Right lobe of liver (tissue), 6 donors: ENCODE results near the gene PTH1R. TPM values are rescaled to one million over a fixed set of nuclear protein-coding genes. Genes with fewer than 3 reads are reported as not detected.

Experiments
- ATAC-seq, 4 donors: fragments of 200-7000 bp; cut with Tn5 transposase; one replicate each; pipeline ENCODE4 v1.9.1; 2020; ENCODE audit warnings: mild to moderate bottlenecking in 4 of 4, moderate library complexity in 4 of 4
- DNase-seq, 3 donors: peaks; one replicate each; pipeline ENCODE4 v3.0.0-alpha.2; 2020
- H3K27ac ChIP-seq, 3 donors: fragments of 200-600 bp; one replicate each; pipeline ENCODE4 v1.8.0; 2022
- H3K27me3 ChIP-seq, 2 donors: fragments of 200-600 bp; one replicate each; pipeline ENCODE4 v1.8.0; 2022
- H3K36me3 ChIP-seq, 4 donors: fragments of 200-600 bp; sonication (generic) in 1 of 4; one replicate each; pipeline versions ENCODE4 v1.5.1 to v1.8.0; 2017 to 2022; ENCODE audit warnings: control low read depth in 1 of 4
- H3K4me1 ChIP-seq, 4 donors: fragments of 200-600 bp; sonication (generic) in 1 of 4; one replicate each; pipeline versions ENCODE4 v1.5.1 to v1.8.0; 2017 to 2022; ENCODE audit warnings: control low read depth in 1 of 4
- H3K4me3 ChIP-seq, 3 donors: fragments of 200-600 bp; one replicate each; pipeline ENCODE4 v1.8.0; 2022
- H3K9me3 ChIP-seq, 4 donors: fragments of 200-600 bp; sonication (generic) in 1 of 4; one replicate each; pipeline versions ENCODE4 v1.5.1 to v1.8.0; 2017 to 2022; ENCODE audit warnings: control low read depth in 1 of 4
- CTCF ChIP-seq, 4 donors: fragments of 200-600 bp in 3 of 4; fragments of 450-650 bp in 1 of 4; IDR thresholded peaks; one replicate each; pipeline versions ENCODE4 v1.5.1 to v1.8.0; 2016 to 2022; ENCODE audit warnings: antibody characterized with exemption in 4 of 4, mild to moderate bottlenecking in 2 of 4
- POLR2A ChIP-seq: fragments of 450-650 bp; IDR thresholded peaks from one replicate; pipeline ENCODE4 v1.6.1; 2017; ENCODE audit warnings: antibody characterized with exemption, mild to moderate bottlenecking
- WGBS: methylation state at CpG from one replicate; pipeline ENCODE4 v1.1.6; 2018; ENCODE audit warnings: low coverage, low lambda C conversion rate; ENCODE audit not compliant: insufficient coverage; ENCODE audit errors: missing lambda C conversion rate; 5-methylcytosine and 5-hydroxymethylcytosine counted together
- intact Hi-C, 2 donors: fragments of 100-400 bp; cut with DNase I; formaldehyde crosslinking; loops; one replicate each; pipeline versions ENCODE4 v1.11.2 to v1.14.1; 2022
- total RNA-seq, 6 experiments: library from RNA; depleted of rRNA in 2 of 6; stranded (reverse); fragments of >200 nt in 2 of 6; fragmentation: NEBNext Ultra II Directional in 3 of 6; extraction: Animal tissue kit (Norgen Biotek cat#: 25700) in 3 of 6; gene quantifications; one replicate each; pipeline versions ENCODE4 v1.1.0 to v1.2.4, GENCODE V29; 2016 to 2023
- donor health status: DM: no; HTN: yes; CAD: no.
- donor health status: DM: no; HTN: no; CAD: no.
- donor health status: DM: no; HTN: no; CAD: no.
- donor health status: DM: no; HTN: yes; CAD: no.
- donor health status: DM: no; HTN: yes; CAD: no.

Gene PTH1R
- total RNA-seq, 6 experiments from 2014 or later = 6.1 to 32.5 (median 16.0) TPM

- Histone ChIP-seq H3K27ac (peak overlapping the region in 1 of 3 donors; percentile 84), H3K4me1 (peaks cover 0 to 84% (median 50%) of the 10 kb centered on the region in 4 donors), H3K4me3 (no peak overlapping the region), H3K9me3 (no peaks in the 10 kb centered on the region), H3K36me3 (peaks cover 0 to 18% (median 3%) of the 10 kb centered on the region in 4 donors), H3K27me3 (no peaks in the 10 kb centered on the region)
- WGBS = 64% methylated on average over 2 of the region's 2 CpGs
- ATAC-seq (no peak), DNase-seq (no peak)
- intact Hi-C loops = no loop called here
- no peak for TF ChIP-seq POLR2A
- TF ChIP-seq CTCF (IDR thresholded peaks at IDR 0.05) = no peak
These were observed 56.6 kb downstream of the PTH1R start for GRCh38 chr3:46934072-46934471.

- Histone ChIP-seq H3K4me3 (no peak overlapping the region), H3K36me3 (peaks cover 0 to 18% (median 5%) of the 10 kb centered on the region in 4 donors), H3K27ac (peak overlapping the region; percentile 7 to 84 (median 46)), H3K4me1 (peaks cover 0 to 78% (median 47%) of the 10 kb centered on the region in 4 donors), H3K9me3 (no peaks in the 10 kb centered on the region), H3K27me3 (no peaks in the 10 kb centered on the region)
- ATAC-seq = peak in 3 of 4 donors; percentile 4 to 21 (median 16)
- WGBS = no CpG with 5 or more reads among the region's 8 CpGs
- DNase-seq = peak in 2 of 3 donors; percentile 59 to 78
- TF ChIP-seq POLR2A (no peak), CTCF (IDR thresholded peaks at IDR 0.05) (no peak)
- intact Hi-C loops = no loop called here
These were observed 57.1 kb downstream of the PTH1R start for GRCh38 chr3:46934498-46935167.

GRCh38 chr3:46935168-46935858 lies 57.8 kb downstream of the PTH1R start:
- peak; percentile 81 to 88 (median 84) for ATAC-seq
- intact Hi-C loops = no loop called here
- WGBS = 10% methylated on average over 2 of the region's 7 CpGs
- H3K36me3 ChIP-seq = peaks cover 0 to 23% (median 7%) of the 10 kb centered on the region in 4 donors
- DNase-seq = peak; percentile 79 to 87 (median 83)
- TF ChIP-seq POLR2A (no peak), CTCF (IDR thresholded peaks at IDR 0.05) (peak; percentile 24 to 48 (median 41))
- H3K4me3 ChIP-seq = no peak overlapping the region
- peak overlapping the region; percentile 7 to 84 (median 46) for H3K27ac ChIP-seq
- H3K9me3 ChIP-seq = no peaks in the 10 kb centered on the region
- H3K4me1 ChIP-seq = peaks cover 0 to 71% (median 45%) of the 10 kb centered on the region in 4 donors
- H3K27me3 ChIP-seq = no peaks in the 10 kb centered on the region

- Histone ChIP-seq H3K4me1 (peaks cover 0 to 67% (median 39%) of the 10 kb centered on the region in 4 donors), H3K27me3 (no peaks in the 10 kb centered on the region), H3K4me3 (no peak overlapping the region), H3K36me3 (peaks cover 0 to 29% (median 9%) of the 10 kb centered on the region in 4 donors), H3K9me3 (no peaks in the 10 kb centered on the region), H3K27ac (peak overlapping the region; percentile 8 to 84 (median 11))
- DNase-seq (no peak), ATAC-seq (peak in 1 of 4 donors; percentile 2)
- intact Hi-C loops = no loop called here
- TF ChIP-seq CTCF (IDR thresholded peaks at IDR 0.05) = no peak
- no peak for TF ChIP-seq POLR2A
- WGBS = 65% methylated on average over 7 of the region's 7 CpGs
These were observed 58.6 kb downstream of the PTH1R start for GRCh38 chr3:46935989-46936558.
